AG08395 (cell line): ENCODE data around the gene NIPBL.
"Not testable (repeated sequence)": the region's sequence is repeated elsewhere in the genome, so short reads cannot be mapped to it uniquely, and the experiment has no call there.

Source experiments
- DNase-seq: peaks from one replicate; pipeline ENCODE4 v3.0.0; 2012; ENCODE audit warnings: mixed read lengths, low spot score

NIPBL gene

GRCh38 chr5:36877667-36878391, 1.3 kb downstream of the NIPBL start:
- no peak for DNase-seq

GRCh38 chr5:36878392-36879082, 2.0 kb downstream of the NIPBL start:
- DNase-seq, result peak; percentile 44

- DNase-seq, result no peak
Measured at GRCh38 chr5:36879274-36880033, 2.9 kb downstream of the NIPBL start.

- DNase-seq, result no peak
Measured at GRCh38 chr5:36880761-36881160, 4.2 kb downstream of the NIPBL start.

- no peak for DNase-seq
Measured at GRCh38 chr5:36881304-36881703, 4.7 kb downstream of the NIPBL start.

- DNase-seq, result no peak
Measured at GRCh38 chr5:36881807-36882206, 5.2 kb downstream of the NIPBL start.

GRCh38 chr5:36882250-36882649, 5.7 kb downstream of the NIPBL start:
- no peak for DNase-seq

GRCh38 chr5:36883894-36884462, 7.4 kb downstream of the NIPBL start:
- DNase-seq, result no peak

- DNase-seq, result no peak
Measured at GRCh38 chr5:36885149-36885548, 8.6 kb downstream of the NIPBL start.

GRCh38 chr5:36885566-36886485, 9.3 kb downstream of the NIPBL start:
- DNase-seq, result no peak

- no peak for DNase-seq
Measured at GRCh38 chr5:36886791-36887190, 10.2 kb downstream of the NIPBL start.

- DNase-seq, result no peak
Measured at GRCh38 chr5:36887532-36887931, 11.0 kb downstream of the NIPBL start.

- DNase-seq, result no peak
Measured at GRCh38 chr5:36888303-36888702, 11.7 kb downstream of the NIPBL start.

- DNase-seq, result no peak
Measured at GRCh38 chr5:36889264-36889663, 12.7 kb downstream of the NIPBL start.

- no peak for DNase-seq
Measured at GRCh38 chr5:36891266-36891665, 14.7 kb downstream of the NIPBL start.

GRCh38 chr5:36892085-36892830, 15.7 kb downstream of the NIPBL start:
- not testable (repeated sequence) for DNase-seq

- no peak for DNase-seq
Measured at GRCh38 chr5:36894954-36895353, 18.4 kb downstream of the NIPBL start.

GRCh38 chr5:36896476-36896875, 19.9 kb downstream of the NIPBL start:
- DNase-seq, result no peak

GRCh38 chr5:36897616-36898015, 21.0 kb downstream of the NIPBL start:
- peak; percentile 50 for DNase-seq

GRCh38 chr5:36899860-36900259, 23.3 kb downstream of the NIPBL start:
- DNase-seq, result no peak

- no peak for DNase-seq
Measured at GRCh38 chr5:36900283-36900682, 23.7 kb downstream of the NIPBL start.
